Trophoblast cell (in vitro differentiated cells and primary cell): ENCODE results near the gene CTXND1.

Source experiments
- DNase-seq, 2 donors: peaks; one replicate each; pipeline ENCODE4 v3.0.0-alpha.2; 2016
- H2AFZ ChIP-seq: 2 replicates; pipeline ENCODE4 v1.6.1; 2013; ENCODE audit warnings: low read length, moderate library complexity, mild to moderate bottlenecking; ENCODE audit not compliant: insufficient read depth, poor library complexity
- H2AK5ac ChIP-seq: 2 replicates; pipeline ENCODE4 v1.6.1; 2013; ENCODE audit warnings: mild to moderate bottlenecking, low read length
- H2BK120ac ChIP-seq: 2 replicates; pipeline ENCODE4 v1.6.1; 2013; ENCODE audit warnings: low read length, mild to moderate bottlenecking, moderate library complexity; ENCODE audit not compliant: insufficient read depth, poor library complexity
- H2BK12ac ChIP-seq: 2 replicates; pipeline ENCODE4 v1.6.1; 2013; ENCODE audit warnings: mild to moderate bottlenecking, low read length, moderate library complexity
- H2BK5ac ChIP-seq: 2 replicates; pipeline ENCODE4 v1.6.1; 2013; ENCODE audit warnings: low read length, low read depth, moderate library complexity, mild to moderate bottlenecking; ENCODE audit not compliant: poor library complexity
- H3K14ac ChIP-seq: 2 replicates; pipeline ENCODE4 v1.6.1; 2013; ENCODE audit warnings: mild to moderate bottlenecking, low read length
- H3K18ac ChIP-seq: 2 replicates; pipeline ENCODE4 v1.6.1; 2013; ENCODE audit warnings: mild to moderate bottlenecking, low read length
- H3K23ac ChIP-seq: 2 replicates; pipeline ENCODE4 v1.6.1; 2013; ENCODE audit warnings: low read length
- H3K27ac ChIP-seq: 2 replicates; pipeline ENCODE4 v1.5.1; 2013; ENCODE audit warnings: low read depth, mild to moderate bottlenecking, inconsistent platforms, low read length, moderate library complexity
- H3K27me3 ChIP-seq: 2 replicates; pipeline ENCODE4 v1.6.1; 2013; ENCODE audit warnings: inconsistent platforms, mild to moderate bottlenecking, low read length, moderate library complexity; ENCODE audit not compliant: insufficient read depth
- H3K36me3 ChIP-seq, 2 experiments: 1 replicate in 1 of 2; 2 replicates in 1 of 2; pipeline ENCODE4 v1.6.1; 2013; ENCODE audit warnings: low read length in 2 of 2, mild to moderate bottlenecking in 2 of 2, moderate library complexity in 1 of 2; ENCODE audit not compliant: insufficient read depth in 2 of 2, control insufficient read depth in 1 of 2
- H3K4ac ChIP-seq: 2 replicates; pipeline ENCODE4 v1.6.1; 2013; ENCODE audit warnings: low read depth, mild to moderate bottlenecking, low read length, moderate library complexity
- H3K4me1 ChIP-seq, 2 experiments: 1 replicate in 1 of 2; 2 replicates in 1 of 2; pipeline ENCODE4 v1.6.1; 2013; ENCODE audit warnings: low read length in 2 of 2, mild to moderate bottlenecking in 2 of 2, moderate library complexity in 1 of 2; ENCODE audit not compliant: insufficient read depth in 2 of 2, control insufficient read depth in 1 of 2
- H3K4me2 ChIP-seq: 2 replicates; pipeline ENCODE4 v1.6.1; 2013; ENCODE audit warnings: inconsistent platforms, mild to moderate bottlenecking, low read length, moderate library complexity
- H3K4me3 ChIP-seq: 2 replicates; pipeline ENCODE4 v1.5.1; 2013; ENCODE audit warnings: mild to moderate bottlenecking, low read depth, low read length, inconsistent platforms
- H3K79me1 ChIP-seq: one replicate; pipeline ENCODE4 v1.6.1; 2013; ENCODE audit warnings: low read length
- H3K79me2 ChIP-seq: 2 replicates; pipeline ENCODE4 v1.6.1; 2013; ENCODE audit warnings: low read length, mild to moderate bottlenecking; ENCODE audit not compliant: control insufficient read depth, insufficient read depth, poor library complexity
- H3K9ac ChIP-seq: 2 replicates; pipeline ENCODE4 v1.6.1; 2013; ENCODE audit warnings: mild to moderate bottlenecking, low read length
- H3K9me3 ChIP-seq: 2 replicates; pipeline ENCODE4 v1.6.1; 2013; ENCODE audit warnings: low read depth, mild to moderate bottlenecking, control low read depth, inconsistent platforms, low read length; ENCODE audit not compliant: insufficient read depth
- H4K12ac ChIP-seq: 2 replicates; pipeline ENCODE4 v1.6.1; 2013; ENCODE audit warnings: low read depth, mild to moderate bottlenecking, low read length, moderate library complexity
- H4K8ac ChIP-seq: 2 replicates; pipeline ENCODE4 v1.6.1; 2013; ENCODE audit warnings: low read depth, mild to moderate bottlenecking, low read length, moderate library complexity
- H4K91ac ChIP-seq: one replicate; pipeline ENCODE4 v1.6.1; 2013; ENCODE audit warnings: low read depth, mild to moderate bottlenecking, low read length, moderate library complexity
- WGBS: extraction: QIAGEN DNeasy Blood & Tissue Kit; methylation state at CpG from one replicate; pipeline ENCODE4 v1.1.7; 2013; ENCODE audit warnings: missing lambda C conversion rate; ENCODE audit not compliant: insufficient read length, insufficient coverage; ENCODE audit errors: extremely low coverage; 5-methylcytosine and 5-hydroxymethylcytosine counted together

Gene CTXND1

GRCh38 chr15:80179025-80179759 is 72.8 kb downstream of the CTXND1 start:
- H3K9me3 ChIP-seq, result no peaks in the 10 kb centered on the region
- no peaks in the 10 kb centered on the region for H3K27me3 ChIP-seq
- no peak overlapping the region for H3K9ac ChIP-seq
- H2BK12ac ChIP-seq, result no peak overlapping the region
- H3K27ac ChIP-seq, result no peak overlapping the region
- H4K12ac ChIP-seq, result no peak overlapping the region
- H3K4me1 ChIP-seq, result no peaks in the 10 kb centered on the region
- H3K4me2 ChIP-seq, result no peak overlapping the region
- DNase-seq, result no peak
- H2AFZ ChIP-seq, result no peak overlapping the region
- no peaks in the 10 kb centered on the region for H3K79me1 ChIP-seq
- H4K91ac ChIP-seq, result no peak overlapping the region
- peaks cover 3 to 14% of the 10 kb centered on the region in 2 experiments for H3K36me3 ChIP-seq
- H2BK5ac ChIP-seq, result no peak overlapping the region
- no peak overlapping the region for H4K8ac ChIP-seq
- no peak overlapping the region for H3K4ac ChIP-seq
- H3K23ac ChIP-seq, result no peak overlapping the region
- no peak overlapping the region for H3K4me3 ChIP-seq
- H3K18ac ChIP-seq, result no peak overlapping the region
- no peak overlapping the region for H3K14ac ChIP-seq
- WGBS, result no CpG with 5 or more reads among the region's 17 CpGs
- no peaks in the 10 kb centered on the region for H3K79me2 ChIP-seq
- H2AK5ac ChIP-seq, result no peak overlapping the region
- H2BK120ac ChIP-seq, result no peak overlapping the region

DNA sequence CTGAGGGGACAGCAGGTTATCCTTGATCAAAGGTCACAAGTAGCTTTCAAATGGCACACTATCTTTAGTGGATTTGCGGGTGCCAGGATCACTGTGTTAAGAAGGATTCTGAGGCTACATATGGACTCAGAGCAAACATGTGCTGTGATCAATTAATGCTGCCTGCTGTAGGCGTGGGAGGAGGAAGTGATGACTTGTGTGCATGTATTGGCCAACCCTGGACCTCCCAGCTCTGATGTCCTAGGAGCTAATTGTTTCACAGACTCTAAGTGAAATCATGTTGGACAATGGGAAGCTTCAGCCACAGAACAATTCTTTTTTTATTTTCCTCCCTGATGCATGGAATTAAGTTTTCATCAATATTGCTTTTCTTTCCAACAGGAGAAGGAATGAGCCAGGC is 74.9 kb downstream of the CTXND1 start:
- Histone ChIP-seq H2AK5ac (no peak overlapping the region), H2BK12ac (no peak overlapping the region), H4K8ac (no peak overlapping the region), H2BK120ac (no peak overlapping the region), H3K18ac (no peak overlapping the region), H3K4ac (no peak overlapping the region), H3K4me3 (no peak overlapping the region), H3K27me3 (no peaks in the 10 kb centered on the region), H3K9ac (no peak overlapping the region), H2BK5ac (no peak overlapping the region), H3K79me1 (no peaks in the 10 kb centered on the region), H3K14ac (no peak overlapping the region), H3K36me3 (peaks cover 3 to 9% of the 10 kb centered on the region in 2 experiments), H3K9me3 (no peaks in the 10 kb centered on the region), H3K23ac (no peak overlapping the region), H3K27ac (no peak overlapping the region), H3K79me2 (no peaks in the 10 kb centered on the region), H3K4me1 (peaks cover 0 to 3% of the 10 kb centered on the region in 2 experiments), H4K91ac (no peak overlapping the region), H4K12ac (no peak overlapping the region), H3K4me2 (no peak overlapping the region), H2AFZ (no peak overlapping the region)
- WGBS, result no CpG with 5 or more reads among the region's 2 CpGs
- DNase-seq, result no peak

DNA sequence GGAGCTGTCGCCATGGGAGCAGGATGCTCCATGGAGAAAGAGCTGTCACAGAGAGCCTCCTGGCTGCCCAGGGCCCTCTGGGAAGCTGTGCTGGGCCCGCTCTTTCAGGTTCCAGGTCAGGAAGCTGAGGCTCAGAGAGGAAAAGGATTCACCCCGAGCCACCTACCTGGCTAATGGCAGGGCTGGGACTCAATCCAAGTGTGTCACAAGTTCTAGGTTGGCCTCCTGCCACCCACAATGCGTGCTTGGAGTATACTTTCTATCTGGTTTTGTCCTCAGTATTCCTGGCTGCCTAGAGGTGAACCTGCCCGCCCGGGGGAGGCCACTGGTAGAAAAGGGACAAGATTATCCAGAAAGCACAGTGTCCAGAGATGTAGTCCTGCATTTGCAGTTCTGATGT is 75.6 kb downstream of the CTXND1 start:
- Histone ChIP-seq H3K9me3 (no peaks in the 10 kb centered on the region), H3K4me1 (peaks cover 5 to 8% of the 10 kb centered on the region in 2 experiments), H3K4me3 (no peak overlapping the region), H3K79me2 (no peaks in the 10 kb centered on the region), H3K9ac (no peak overlapping the region), H4K12ac (no peak overlapping the region), H2BK5ac (no peak overlapping the region), H3K79me1 (no peaks in the 10 kb centered on the region), H4K8ac (no peak overlapping the region), H3K4ac (no peak overlapping the region), H2AFZ (no peak overlapping the region), H3K18ac (no peak overlapping the region), H2AK5ac (no peak overlapping the region), H3K14ac (no peak overlapping the region), H3K27ac (no peak overlapping the region), H3K4me2 (no peak overlapping the region), H3K23ac (no peak overlapping the region), H3K36me3 (peaks cover 3 to 7% of the 10 kb centered on the region in 2 experiments), H3K27me3 (no peaks in the 10 kb centered on the region), H2BK120ac (no peak overlapping the region), H4K91ac (no peak overlapping the region), H2BK12ac (no peak overlapping the region)
- no peak for DNase-seq
- no CpG with 5 or more reads among the region's 6 CpGs for WGBS

DNA sequence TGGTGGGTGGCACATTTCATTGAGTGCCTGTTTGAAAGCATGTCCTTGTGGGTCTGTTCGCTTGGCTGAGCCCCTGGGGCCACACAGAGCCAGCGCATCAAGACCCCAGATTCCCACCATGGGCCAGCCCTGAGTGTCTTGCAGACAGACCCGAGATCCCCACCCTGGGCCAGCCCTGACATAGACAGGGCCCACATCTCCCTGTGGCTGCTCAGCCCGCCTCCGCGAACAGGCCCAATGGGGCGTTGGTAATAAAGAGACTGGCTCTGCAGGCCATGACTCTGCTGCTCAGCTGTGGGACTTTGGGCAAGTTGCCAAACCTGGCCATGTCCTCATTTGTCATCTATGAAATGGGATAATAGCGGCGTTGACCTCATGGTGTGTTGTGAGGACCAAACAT is 76.6 kb downstream of the CTXND1 start:
- Histone ChIP-seq H4K12ac (no peak overlapping the region), H2BK120ac (no peak overlapping the region), H2BK5ac (no peak overlapping the region), H3K27ac (no peak overlapping the region), H3K9ac (no peak overlapping the region), H3K79me1 (no peaks in the 10 kb centered on the region), H2BK12ac (no peak overlapping the region), H3K14ac (no peak overlapping the region), H3K4me2 (no peak overlapping the region), H3K4ac (no peak overlapping the region), H2AFZ (no peak overlapping the region), H3K4me1 (peaks cover 5 to 8% of the 10 kb centered on the region in 2 experiments), H3K79me2 (no peaks in the 10 kb centered on the region), H4K8ac (no peak overlapping the region), H3K9me3 (no peaks in the 10 kb centered on the region), H4K91ac (no peak overlapping the region), H3K4me3 (no peak overlapping the region), H3K27me3 (no peaks in the 10 kb centered on the region), H3K23ac (no peak overlapping the region), H3K18ac (no peak overlapping the region), H3K36me3 (peaks cover 1 to 3% of the 10 kb centered on the region in 2 experiments), H2AK5ac (no peak overlapping the region)
- WGBS, result no CpG with 5 or more reads among the region's 9 CpGs
- no peak for DNase-seq
